ENCODE data around the gene ZNF880. TPM values are rescaled to one million over a fixed set of nuclear protein-coding genes. Genes with fewer than 3 reads are reported as not detected.

The ZNF880 gene
- total and polyA plus RNA-seq, 3 experiments from 2014 or later: 15.6 to 38.9 (median 15.9) TPM

DNA sequence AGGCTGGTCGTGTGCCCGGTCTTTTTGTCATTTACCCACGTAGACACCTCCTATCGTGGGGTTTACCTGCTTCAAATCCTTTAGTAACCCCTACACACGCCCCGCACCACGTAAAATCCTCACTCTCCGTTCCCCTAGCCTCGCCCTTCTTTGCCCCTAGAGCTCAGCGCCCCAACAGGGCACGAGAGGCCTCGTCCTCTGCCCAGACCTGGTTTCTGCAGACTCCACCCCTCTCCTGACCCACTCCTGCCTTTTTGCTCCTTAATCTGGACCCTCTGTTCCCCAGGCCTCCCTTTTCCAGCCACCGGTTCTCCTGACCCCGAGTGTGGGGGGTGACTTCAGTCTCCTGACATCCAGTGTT, 28.3 kb downstream of the ZNF880 start:
- Histone ChIP-seq H3K4me1 (ENCODE audit: insufficient read depth, low read length) (peaks cover 17% of the 10 kb centered on the region), H3K27me3 (ENCODE audit: insufficient read depth, low read length, poor library complexity, severe bottlenecking) (no peaks in the 10 kb centered on the region), H3K9me3 (ENCODE audit: low read length) (peaks cover 16% of the 10 kb centered on the region), H3K36me3 (ENCODE audit: insufficient read depth, low read length) (peaks cover 5% of the 10 kb centered on the region), H3K27ac (ENCODE audit: low read depth, low read length) (peak overlapping the region; percentile 47), H3K4me3 (ENCODE audit: low read length) (peak overlapping the region; percentile 65)
- no peak for DNase-seq
- POLR2A ChIA-PET: interaction anchor here (1.0 kb wide), 1 partner anchor 28 kb away, joined by 3 read pairs; the partner anchor contains the start of gene ZNF880
- CTCF ChIA-PET: interaction anchor here (1.1 kb wide), 1 partner anchor 28 kb away, joined by 3 read pairs; the partner anchor contains the start of gene ZNF880
- Mint-ChIP-seq H3K9me3 (peaks cover 12 to 65% (median 51%) of the 10 kb centered on the region in 5 donors), H3K4me3 (peak overlapping the region; percentile 88 to 97 (median 90)), H3K4me1 (peaks cover 19 to 29% (median 26%) of the 10 kb centered on the region in 3 donors), H3K36me3 (peaks cover 32 to 82% (median 68%) of the 10 kb centered on the region in 3 donors), H3K27me3 (peaks cover 0 to 3% of the 10 kb centered on the region in 2 donors), H3K27ac (peak overlapping the region; percentile 74 to 94 (median 89))

- H3K27ac ChIP-seq (ENCODE audit: low read depth, low read length): no peak overlapping the region
- DNase-seq: no peak
- H3K9me3 ChIP-seq (ENCODE audit: low read length): peaks cover 43% of the 10 kb centered on the region
- POLR2A ChIA-PET: no interaction called here
- Mint-ChIP-seq H3K36me3 (peaks cover 56 to 93% (median 90%) of the 10 kb centered on the region in 3 donors), H3K9me3 (peaks cover 52 to 93% (median 88%) of the 10 kb centered on the region in 5 donors), H3K4me3 (no peak overlapping the region), H3K4me1 (no peaks in the 10 kb centered on the region), H3K27ac (no peak overlapping the region), H3K27me3 (no peaks in the 10 kb centered on the region)
- H3K27me3 ChIP-seq (ENCODE audit: insufficient read depth, low read length, poor library complexity, severe bottlenecking): no peaks in the 10 kb centered on the region
- H3K4me3 ChIP-seq (ENCODE audit: low read length): no peak overlapping the region
- CTCF ChIA-PET: no interaction called here
- H3K4me1 ChIP-seq (ENCODE audit: insufficient read depth, low read length): no peaks in the 10 kb centered on the region
- H3K36me3 ChIP-seq (ENCODE audit: insufficient read depth, low read length): peaks cover 35% of the 10 kb centered on the region
Measured at GRCh38 chr19:52410276-52410675, 40.6 kb downstream of the ZNF880 start.

DNA sequence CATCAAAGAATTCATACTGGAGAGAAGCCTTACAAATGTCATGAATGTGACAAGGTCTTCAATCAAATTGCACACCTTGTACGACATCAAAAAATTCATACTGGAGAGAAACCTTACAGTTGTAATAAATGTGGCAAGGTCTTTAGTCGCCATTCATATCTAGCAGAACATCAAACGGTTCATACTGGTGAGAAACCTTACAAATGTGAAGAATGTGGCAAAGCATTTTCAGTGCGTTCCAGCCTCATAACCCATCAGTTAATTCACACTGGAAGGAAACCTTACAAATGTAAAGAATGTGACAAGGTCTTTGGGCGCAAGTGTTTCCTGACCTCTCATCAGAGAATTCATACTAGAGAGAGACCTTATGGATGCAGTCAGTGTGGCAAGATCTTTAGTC, 46.0 kb downstream of the ZNF880 start:
- Histone ChIP-seq H3K27ac (ENCODE audit: low read depth, low read length) (no peak overlapping the region), H3K36me3 (ENCODE audit: insufficient read depth, low read length) (peaks cover 9% of the 10 kb centered on the region), H3K9me3 (ENCODE audit: low read length) (peaks cover 61% of the 10 kb centered on the region), H3K27me3 (ENCODE audit: insufficient read depth, low read length, poor library complexity, severe bottlenecking) (no peaks in the 10 kb centered on the region), H3K4me1 (ENCODE audit: insufficient read depth, low read length) (no peaks in the 10 kb centered on the region), H3K4me3 (ENCODE audit: low read length) (no peak overlapping the region)
- H3K4me1 Mint-ChIP-seq: no peaks in the 10 kb centered on the region
- CTCF ChIA-PET: no interaction called here
- H3K36me3 Mint-ChIP-seq: peaks cover 16 to 58% (median 44%) of the 10 kb centered on the region in 3 donors
- POLR2A ChIA-PET: no interaction called here
- DNase-seq: no peak
- no peak overlapping the region for H3K27ac Mint-ChIP-seq
- peaks cover 59 to 92% (median 86%) of the 10 kb centered on the region in 5 donors for H3K9me3 Mint-ChIP-seq
- H3K4me3 Mint-ChIP-seq: no peak overlapping the region
- no peaks in the 10 kb centered on the region for H3K27me3 Mint-ChIP-seq

DNA sequence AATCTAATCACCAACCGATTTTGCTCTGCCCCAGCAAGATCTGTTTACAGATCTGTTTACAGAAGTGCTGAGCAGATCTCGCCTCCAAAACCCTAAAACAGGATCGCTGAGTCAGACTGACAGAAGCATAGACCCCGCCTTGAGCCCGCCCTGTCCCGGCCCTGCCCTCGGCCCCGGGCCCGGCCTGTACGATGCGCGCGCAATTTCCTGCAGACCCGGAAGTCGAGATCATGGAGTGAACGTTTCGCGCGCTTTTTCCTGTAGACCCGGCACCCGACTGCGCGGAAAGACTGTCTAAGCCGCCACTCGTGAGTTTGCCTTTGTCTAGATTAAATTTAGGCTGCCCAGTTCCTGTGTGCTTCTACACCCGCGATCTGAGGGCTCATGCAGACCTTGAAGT, 59.2 kb downstream of the ZNF880 start, which contains the start of gene ZNF534:
Gene ZNF534, plus strand, starts transcription at position 212 of the 400 bp plus-strand sequence. CDS start 2,327 bp downstream, outside the sequence.
- H3K4me1 Mint-ChIP-seq: no peaks in the 10 kb centered on the region
- Histone ChIP-seq H3K4me1 (ENCODE audit: insufficient read depth, low read length) (no peaks in the 10 kb centered on the region), H3K36me3 (ENCODE audit: insufficient read depth, low read length) (no peaks in the 10 kb centered on the region), H3K4me3 (ENCODE audit: low read length) (no peak within 1 kb of the TSS), H3K9me3 (ENCODE audit: low read length) (no peaks in the 10 kb centered on the region), H3K27ac (ENCODE audit: low read depth, low read length) (no peak within 1 kb of the TSS), H3K27me3 (ENCODE audit: insufficient read depth, low read length, poor library complexity, severe bottlenecking) (no peaks in the 10 kb centered on the region)
- H3K36me3 Mint-ChIP-seq: peaks cover 2 to 28% (median 11%) of the 10 kb centered on the region in 3 donors
- H3K27ac Mint-ChIP-seq: no peak within 1 kb of the TSS
- peaks cover 0 to 3% of the 10 kb centered on the region in 2 donors for H3K27me3 Mint-ChIP-seq
- DNase-seq: no peak
- CTCF ChIA-PET: no interaction called here
- POLR2A ChIA-PET: no interaction called here
- H3K9me3 Mint-ChIP-seq: peaks cover 16 to 79% (median 61%) of the 10 kb centered on the region in 5 donors
- H3K4me3 Mint-ChIP-seq: no peak within 1 kb of the TSS

Other genes with a start within 250 kb of the ZNF880 start
- 10 to 100 TPM; 11.2 to 12.6 TPM for gene ZNF616, start 230.0 kb upstream of the ZNF880 start, total RNA-seq
- gene ZNF616, start 230.0 kb upstream of the ZNF880 start, polyA plus RNA-seq: 4.6 TPM
- gene ZNF836, start 198.3 kb upstream of the ZNF880 start, total RNA-seq: 10 to 100 TPM; 10.6 to 12.5 TPM
- gene ZNF836, start 198.3 kb upstream of the ZNF880 start, polyA plus RNA-seq: 17.1 TPM
- 100 to 1,000 TPM; 232 to 250 TPM for gene PPP2R1A, start 179.9 kb upstream of the ZNF880 start, total RNA-seq
- 200 TPM for gene PPP2R1A, start 179.9 kb upstream of the ZNF880 start, polyA plus RNA-seq
- 10 to 100 TPM; 22.2 to 24.3 TPM for gene ZNF766, start 100.3 kb upstream of the ZNF880 start, total RNA-seq
- 69.7 TPM for gene ZNF766, start 100.3 kb upstream of the ZNF880 start, polyA plus RNA-seq
- gene ZNF480, start 72.8 kb upstream of the ZNF880 start, total RNA-seq: 1 to 10 TPM; 5.6 to 6.6 TPM
- gene ZNF480, start 72.8 kb upstream of the ZNF880 start, polyA plus RNA-seq: 28.0 TPM
- gene ZNF610, start 33.7 kb upstream of the ZNF880 start, total RNA-seq: 1 to 10 TPM in 1 of 2 experiments, under 1 TPM in 1; 0.91 to 1.8 TPM
- gene ZNF610, start 33.7 kb upstream of the ZNF880 start, polyA plus RNA-seq: 1.8 TPM
- gene ZNF528, start 27.9 kb downstream of the ZNF880 start, total RNA-seq: 10 to 100 TPM; 11.6 to 14.2 TPM
- 8.8 TPM for gene ZNF528, start 27.9 kb downstream of the ZNF880 start, polyA plus RNA-seq
- not detected for gene ZNF534, start 59.2 kb downstream of the ZNF880 start, total RNA-seq
- gene ZNF534, start 59.2 kb downstream of the ZNF880 start, polyA plus RNA-seq: not detected
- gene ZNF578, start 83.6 kb downstream of the ZNF880 start, total RNA-seq: 1 to 10 TPM in 1 of 2 experiments, under 1 TPM in 1; 0.88 to 1.9 TPM
- 4.5 TPM for gene ZNF578, start 83.6 kb downstream of the ZNF880 start, polyA plus RNA-seq
- gene ZNF808, start 157.7 kb downstream of the ZNF880 start, total RNA-seq: 10 to 100 TPM; 28.2 to 31.9 TPM
- 14.4 TPM for gene ZNF808, start 157.7 kb downstream of the ZNF880 start, polyA plus RNA-seq
- gene ZNF701, start 200.4 kb downstream of the ZNF880 start, total RNA-seq: 10 to 100 TPM; 16.8 to 18.3 TPM
- 17.7 TPM for gene ZNF701, start 200.4 kb downstream of the ZNF880 start, polyA plus RNA-seq

All from CD8-positive, alpha-beta memory T cell (primary cell).